ENCODE measurements around the gene AFF1. TPM values are rescaled to one million over a fixed set of nuclear protein-coding genes. Genes with fewer than 3 reads are reported as not detected.

The AFF1 gene
- total and polyA plus RNA-seq, 2 experiments from 2014 or later: 31.9 to 38.7 TPM

DNA sequence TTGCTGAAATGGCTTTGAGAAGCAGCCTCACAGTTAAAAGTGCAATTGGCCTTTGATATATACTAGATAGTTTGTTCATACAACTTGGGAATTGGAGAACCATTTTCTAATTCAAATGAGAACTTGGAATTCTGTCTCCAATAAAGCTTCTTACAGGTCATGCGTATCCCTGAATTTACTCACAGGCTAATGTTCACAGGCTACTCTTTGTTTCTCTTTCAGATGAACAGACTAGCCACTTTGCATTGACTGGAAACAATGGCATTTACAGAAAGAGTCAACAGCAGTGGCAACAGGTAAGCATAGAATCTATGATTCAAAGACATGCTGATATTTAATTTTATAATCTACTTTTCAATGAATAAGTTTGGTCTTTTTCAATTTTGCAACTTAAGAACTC, 13.5 kb downstream of the AFF1 start:
- Histone ChIP-seq H3K4me2 (no peak overlapping the region), H3K27ac (no peak overlapping the region), H3K36me3 (replicated peaks; ENCODE audit: insufficient read depth, low read depth) (no peaks in the 10 kb centered on the region), H3K9me2 (replicated peaks; ENCODE audit: insufficient read depth) (no peaks in the 10 kb centered on the region), H3K79me2 (peaks cover 75% of the 10 kb centered on the region), H2AFZ (no peak overlapping the region), H3K4me1 (ENCODE audit: insufficient read depth) (no peaks in the 10 kb centered on the region), H3K9me3 (ENCODE audit: low read depth) (no peaks in the 10 kb centered on the region), H3K27me3 (no peaks in the 10 kb centered on the region), H4K20me1 (ENCODE audit: insufficient read depth, poor library complexity, severe bottlenecking) (no peaks in the 10 kb centered on the region), H3K4me3 (no peak overlapping the region)
- WGBS (ENCODE audit: low lambda C conversion rate, missing lambda C conversion rate): 83% methylated on average over 1 of the region's 1 CpG
- DNase-seq (ENCODE audit: low spot score): no peak
- TF ChIP-seq EZH2 (IDR thresholded peaks at IDR 0.05; ENCODE audit: borderline replicate concordance): no peak
- TF ChIP-seq, protein P1, sequence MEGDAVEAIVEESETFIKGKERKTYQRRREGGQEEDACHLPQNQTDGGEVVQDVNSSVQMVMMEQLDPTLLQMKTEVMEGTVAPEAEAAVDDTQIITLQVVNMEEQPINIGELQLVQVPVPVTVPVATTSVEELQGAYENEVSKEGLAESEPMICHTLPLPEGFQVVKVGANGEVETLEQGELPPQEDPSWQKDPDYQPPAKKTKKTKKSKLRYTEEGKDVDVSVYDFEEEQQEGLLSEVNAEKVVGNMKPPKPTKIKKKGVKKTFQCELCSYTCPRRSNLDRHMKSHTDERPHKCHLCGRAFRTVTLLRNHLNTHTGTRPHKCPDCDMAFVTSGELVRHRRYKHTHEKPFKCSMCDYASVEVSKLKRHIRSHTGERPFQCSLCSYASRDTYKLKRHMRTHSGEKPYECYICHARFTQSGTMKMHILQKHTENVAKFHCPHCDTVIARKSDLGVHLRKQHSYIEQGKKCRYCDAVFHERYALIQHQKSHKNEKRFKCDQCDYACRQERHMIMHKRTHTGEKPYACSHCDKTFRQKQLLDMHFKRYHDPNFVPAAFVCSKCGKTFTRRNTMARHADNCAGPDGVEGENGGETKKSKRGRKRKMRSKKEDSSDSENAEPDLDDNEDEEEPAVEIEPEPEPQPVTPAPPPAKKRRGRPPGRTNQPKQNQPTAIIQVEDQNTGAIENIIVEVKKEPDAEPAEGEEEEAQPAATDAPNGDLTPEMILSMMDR (IDR thresholded peaks at IDR 0.05; ENCODE audit: poor library complexity): no peak
- TF ChIP-seq EZH2phosphoT487 (IDR thresholded peaks at IDR 0.05; ENCODE audit: low read depth, severe bottlenecking, unreplicated experiment): no peak

DNA sequence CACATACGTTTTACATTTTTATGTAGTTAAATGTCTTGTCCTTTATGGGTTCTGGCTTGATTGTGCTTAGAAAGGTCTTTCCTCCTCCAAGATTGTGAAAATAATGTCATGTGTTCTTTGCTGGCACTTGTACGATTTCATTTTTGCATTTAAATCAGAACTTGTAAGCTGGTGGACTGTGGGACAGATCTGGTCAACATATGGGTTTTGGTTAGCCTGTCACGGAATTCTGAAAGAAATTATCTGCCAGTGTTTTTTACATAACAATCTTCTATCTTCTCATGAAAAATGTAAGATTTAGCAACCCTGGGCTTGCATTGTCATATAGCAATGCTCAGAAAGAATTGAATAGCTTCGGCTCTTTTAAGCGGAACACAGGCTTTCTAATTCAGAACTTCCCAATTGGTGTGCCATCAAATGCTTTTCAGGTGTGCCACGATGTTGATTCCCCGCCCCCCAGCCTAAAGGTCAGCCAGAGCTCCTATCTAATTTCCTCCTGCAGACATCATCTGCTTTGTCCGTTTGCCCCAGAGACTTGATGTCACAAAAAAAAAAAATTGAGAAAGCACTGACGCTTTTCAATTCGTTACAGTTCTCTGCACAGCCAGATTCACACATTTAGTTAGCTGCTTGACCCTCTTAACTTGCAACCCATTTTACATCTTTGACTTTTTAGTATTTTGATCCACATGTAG, 16.2 kb downstream of the AFF1 start:
- Histone ChIP-seq H3K27me3 (no peaks in the 10 kb centered on the region), H3K4me1 (ENCODE audit: insufficient read depth) (no peaks in the 10 kb centered on the region), H3K9me2 (replicated peaks; ENCODE audit: insufficient read depth) (no peaks in the 10 kb centered on the region), H3K9me3 (ENCODE audit: low read depth) (no peaks in the 10 kb centered on the region), H3K36me3 (replicated peaks; ENCODE audit: insufficient read depth, low read depth) (no peaks in the 10 kb centered on the region), H3K27ac (no peak overlapping the region), H3K4me2 (no peak overlapping the region), H4K20me1 (ENCODE audit: insufficient read depth, poor library complexity, severe bottlenecking) (no peaks in the 10 kb centered on the region), H3K4me3 (no peak overlapping the region), H3K79me2 (peaks cover 63% of the 10 kb centered on the region), H2AFZ (no peak overlapping the region)
- no peak for DNase-seq (ENCODE audit: low spot score)
- TF ChIP-seq EZH2 (IDR thresholded peaks at IDR 0.05; ENCODE audit: borderline replicate concordance): no peak
- TF ChIP-seq, protein P1 (IDR thresholded peaks at IDR 0.05; ENCODE audit: poor library complexity): no peak
- TF ChIP-seq EZH2phosphoT487 (IDR thresholded peaks at IDR 0.05; ENCODE audit: low read depth, severe bottlenecking, unreplicated experiment): no peak
- 72% methylated on average over 10 of the region's 10 CpGs for WGBS (ENCODE audit: low lambda C conversion rate, missing lambda C conversion rate)

DNA sequence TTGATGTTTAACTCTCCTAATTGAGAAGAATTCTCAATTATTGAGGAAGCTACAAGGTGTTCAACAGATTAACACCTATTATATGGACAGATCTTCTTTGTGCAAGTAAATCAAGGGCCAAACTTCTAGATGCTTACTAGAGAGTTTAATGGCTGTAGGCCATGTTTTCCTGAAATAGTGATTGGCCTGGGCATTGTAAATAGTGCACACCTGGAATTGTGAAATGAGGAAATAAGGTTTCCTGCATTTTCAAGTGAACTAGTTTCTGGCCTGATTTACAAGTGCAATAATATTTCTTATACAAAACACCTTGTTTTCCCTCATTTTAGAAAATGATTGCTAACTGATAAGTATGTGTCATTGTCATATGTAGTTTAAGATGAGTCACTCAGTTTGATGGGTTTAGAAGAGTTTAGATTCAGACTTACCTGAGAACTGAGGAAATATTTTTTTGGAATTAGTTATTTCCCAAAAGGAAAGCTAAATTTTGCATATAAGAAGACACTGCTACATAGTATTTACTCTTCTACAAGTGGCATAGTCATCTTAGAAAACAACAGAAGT, 21.2 kb downstream of the AFF1 start:
- peaks cover 44% of the 10 kb centered on the region for H3K79me2 ChIP-seq
- H2AFZ ChIP-seq: no peak overlapping the region
- H3K4me3 ChIP-seq: no peak overlapping the region
- TF ChIP-seq EZH2 (IDR thresholded peaks at IDR 0.05; ENCODE audit: borderline replicate concordance): no peak
- TF ChIP-seq, protein P1 (IDR thresholded peaks at IDR 0.05; ENCODE audit: poor library complexity): no peak
- no peak for TF ChIP-seq EZH2phosphoT487 (IDR thresholded peaks at IDR 0.05; ENCODE audit: low read depth, severe bottlenecking, unreplicated experiment)
- no peak overlapping the region for H3K27ac ChIP-seq
- H4K20me1 ChIP-seq (ENCODE audit: insufficient read depth, poor library complexity, severe bottlenecking): no peaks in the 10 kb centered on the region
- no peaks in the 10 kb centered on the region for H3K9me3 ChIP-seq (ENCODE audit: low read depth)
- H3K4me2 ChIP-seq: no peak overlapping the region
- H3K36me3 ChIP-seq (replicated peaks; ENCODE audit: insufficient read depth, low read depth): no peaks in the 10 kb centered on the region
- H3K9me2 ChIP-seq (replicated peaks; ENCODE audit: insufficient read depth): no peaks in the 10 kb centered on the region
- DNase-seq (ENCODE audit: low spot score): no peak
- no peaks in the 10 kb centered on the region for H3K27me3 ChIP-seq
- peaks cover 15% of the 10 kb centered on the region for H3K4me1 ChIP-seq (ENCODE audit: insufficient read depth)
